Measurements from ENCODE around the gene SENP5. TPM values are rescaled to one million over a fixed set of nuclear protein-coding genes. Genes with fewer than 3 reads are reported as not detected.

Gene SENP5
- total and polyA plus RNA-seq, 2 of the 8 experiments (the other 6 are each of a cell fraction or from before 2014, with no cell fraction given) = 6.7 to 27.3 TPM

- no peak overlapping the region for H3K9ac ChIP-seq (replicated peaks in 1 of 4; ENCODE audit: extremely low read depth in 1 of 4, low read depth in 3 of 4, low read length in 3 of 4)
- peaks cover 0 to 2% (median 0%) of the 10 kb centered on the region in 4 experiments; a peak in 2 of 8 replicates for H3K36me3 ChIP-seq (ENCODE audit: control insufficient read depth in 2 of 4, insufficient read depth in 4 of 4, low read length in 3 of 4)
- H3K23ac ChIP-seq (ENCODE audit: insufficient read length) = no peak overlapping the region
- no peak overlapping the region for H3K4ac ChIP-seq (replicated peaks; ENCODE audit: insufficient read length, low read depth, low read length)
- H4K91ac ChIP-seq (replicated peaks; ENCODE audit: insufficient read length, low read length) = no peak overlapping the region
- no peak overlapping the region for H3K14ac ChIP-seq (ENCODE audit: insufficient read length)
- no peak overlapping the region for H2BK15ac ChIP-seq (ENCODE audit: low read length)
- H2AK5ac ChIP-seq (ENCODE audit: low read depth, low read length) = no peak overlapping the region
- H3K4me1 ChIP-seq (replicated peaks in 1 of 4; ENCODE audit: control insufficient read depth in 3 of 4, insufficient read depth in 4 of 4, low read length in 3 of 4) = no peaks in the 10 kb centered on the region
- POLR2A ChIA-PET (ENCODE audit: partially characterized antibody) = interaction anchor here (1.6 kb wide), 1 partner anchor 48 kb away, joined by 3 read pairs; the partner anchor contains the start of gene SENP5
- H3K4me2 ChIP-seq (ENCODE audit: insufficient read depth in 1 of 2, low read depth in 2 of 2, low read length in 2 of 2) = no peak overlapping the region
- no peaks in the 10 kb centered on the region for H3K23me2 ChIP-seq (ENCODE audit: low read depth, low read length)
- no peak overlapping the region for H2BK12ac ChIP-seq (ENCODE audit: low read depth, low read length)
- no peak overlapping the region for H2BK20ac ChIP-seq (ENCODE audit: low read length)
- H2BK120ac ChIP-seq (replicated peaks; ENCODE audit: low read depth, low read length) = no peak overlapping the region
- H3K27me3 ChIP-seq (replicated peaks in 1 of 4; ENCODE audit: control insufficient read depth in 3 of 4, extremely low read depth in 1 of 4, insufficient read depth in 3 of 4, low read length in 3 of 4) = no peaks in the 10 kb centered on the region
- H3K9me3 ChIP-seq (ENCODE audit: insufficient read depth in 2 of 2, low read depth in 1 of 2, low read length in 1 of 2) = no peaks in the 10 kb centered on the region
- H3K56ac ChIP-seq (replicated peaks; ENCODE audit: insufficient read length, low read depth, low read length) = no peak overlapping the region
- H4K8ac ChIP-seq (ENCODE audit: extremely low read depth, insufficient read depth, low read length) = no peak overlapping the region
- no peak overlapping the region for H4K5ac ChIP-seq (ENCODE audit: insufficient read length, low read depth, low read length)
- no peak for DNase-seq (ENCODE audit: low read depth in 1 of 2, low spot score in 2 of 2)
- H3K79me1 ChIP-seq (ENCODE audit: low read depth, low read length) = no peaks in the 10 kb centered on the region
- peaks cover 0 to 3% of the 10 kb centered on the region in 2 experiments for H4K20me1 ChIP-seq (replicated peaks in 1 of 2; ENCODE audit: control insufficient read depth in 1 of 2, insufficient read depth in 2 of 2, low read length in 2 of 2)
- H2BK5ac ChIP-seq (ENCODE audit: low read depth, low read length) = no peak overlapping the region
- no peak overlapping the region for H3K4me3 ChIP-seq (ENCODE audit: extremely low read depth in 1 of 4, insufficient read depth in 2 of 4, low read depth in 3 of 4, low read length in 4 of 4)
- no peak overlapping the region for H2AFZ ChIP-seq (ENCODE audit: low read length)
- no peak overlapping the region for H3K27ac ChIP-seq (ENCODE audit: low read depth, low read length)
- CTCF ChIA-PET (ENCODE audit: partially characterized antibody) = interaction anchor here (1.4 kb wide), 1 partner anchor 79 kb away, joined by 3 read pairs; no protein-coding TSS in a partner anchor
- no peaks in the 10 kb centered on the region for H3K79me2 ChIP-seq (ENCODE audit: control insufficient read depth in 1 of 2, insufficient read depth in 2 of 2, low read length in 2 of 2)
- FAIRE-seq = no peak
- TF ChIP-seq RAD21 (IDR thresholded peaks at IDR 0.05 in 1 of 2, conservative IDR thresholded peaks at IDR 0.05 in 1 of 2; ENCODE audit: low read depth in 2 of 2, low read length in 2 of 2) = no peak
- no peak for TF ChIP-seq FOSL1 (IDR thresholded peaks at IDR 0.05; ENCODE audit: insufficient read depth, low read depth, low read length)
- TF ChIP-seq JUND (IDR thresholded peaks at IDR 0.05; ENCODE audit: low read length) = no peak
- no peak for TF ChIP-seq MAFK (IDR thresholded peaks at IDR 0.05; ENCODE audit: low read depth, low read length)
- TF ChIP-seq CBX5 (IDR thresholded peaks at IDR 0.05; ENCODE audit: low read depth, low read length) = no peak
- no peak for TF ChIP-seq SP4 (IDR thresholded peaks at IDR 0.05; ENCODE audit: low read length)
- H3K18ac ChIP-seq (ENCODE audit: extremely low read depth, low read length) = no peak overlapping the region
- WGBS, 2 experiments (ENCODE audit: extremely low coverage in 1 of 2, insufficient coverage in 1 of 2, insufficient read length in 1 of 2, insufficient replicate concordance in 2 of 2, low coverage in 1 of 2, low lambda C conversion rate in 2 of 2, missing lambda C conversion rate in 1 of 2) = 100% methylated on average over 1 of the region's 1 CpG; no CpG with 5 or more reads in 1 of the 2 experiments
Measured at GRCh38 chr3:196916221-196916620, 48.5 kb downstream of the SENP5 start.
